GM12891 (cell line): Measurements from ENCODE around the gene TNNI3K.

ENCODE experiments used
- DNase-seq: peaks from one replicate; pipeline ENCODE4 v3.0.0; 2011; ENCODE audit warnings: low spot score; ENCODE audit not compliant: insufficient read length
- FAIRE-seq: peaks from 2 replicates; lab custom pipeline; 2011; peaks lifted over from hg19 to GRCh38; lab: Jason Lieb, UNC
- PAX5 ChIP-seq: IDR thresholded peaks from 2 replicates; pipeline ENCODE4 v1.6.1; 2011; ENCODE audit warnings: low read length, moderate library complexity, mild to moderate bottlenecking; ENCODE audit not compliant: insufficient read depth, severe bottlenecking
- POLR2A ChIP-seq: IDR thresholded peaks from 2 replicates; pipeline ENCODE4 v1.6.1; 2011; ENCODE audit warnings: low read depth, low read length, control low read depth
- POLR2AphosphoS5 ChIP-seq: IDR thresholded peaks from 2 replicates; pipeline ENCODE4 v1.6.1; 2011; ENCODE audit warnings: low read depth, low read length, control low read depth
- POU2F2 ChIP-seq: IDR thresholded peaks from 2 replicates; pipeline ENCODE4 v1.6.1; 2011; ENCODE audit warnings: low read depth, mild to moderate bottlenecking, control low read depth, low read length, moderate library complexity
- SPI1 ChIP-seq: IDR thresholded peaks from 2 replicates; pipeline ENCODE4 v1.6.1; 2011; ENCODE audit warnings: low read depth, low read length, control low read depth
- TAF1 ChIP-seq: IDR thresholded peaks from 2 replicates; pipeline ENCODE4 v1.6.1; 2011; ENCODE audit warnings: low read depth, low read length, control low read depth

TNNI3K gene

GRCh38 chr1:74591949-74592348 lies 356.8 kb downstream of the TNNI3K start:
- TF ChIP-seq POLR2A (no peak), TAF1 (no peak), POLR2AphosphoS5 (no peak), SPI1 (no peak), POU2F2 (no peak), PAX5 (no peak)
- DNase-seq (no peak), FAIRE-seq (no peak)

- FAIRE-seq (no peak), DNase-seq (no peak)
- no peak for TF ChIP-seq POLR2AphosphoS5
- TF ChIP-seq SPI1: no peak
- no peak for TF ChIP-seq POLR2A
- TF ChIP-seq PAX5: no peak
- TF ChIP-seq POU2F2: no peak
- TF ChIP-seq TAF1: no peak
Measured at GRCh38 chr1:74592580-74593355, 357.6 kb downstream of the TNNI3K start.
